ENCODE data around the gene VCP. TPM values are rescaled to one million over a fixed set of nuclear protein-coding genes. Genes with fewer than 3 reads are reported as not detected.

VCP gene
- total RNA-seq, 2 donors from 2014 or later = 161 to 180 TPM

DNA sequence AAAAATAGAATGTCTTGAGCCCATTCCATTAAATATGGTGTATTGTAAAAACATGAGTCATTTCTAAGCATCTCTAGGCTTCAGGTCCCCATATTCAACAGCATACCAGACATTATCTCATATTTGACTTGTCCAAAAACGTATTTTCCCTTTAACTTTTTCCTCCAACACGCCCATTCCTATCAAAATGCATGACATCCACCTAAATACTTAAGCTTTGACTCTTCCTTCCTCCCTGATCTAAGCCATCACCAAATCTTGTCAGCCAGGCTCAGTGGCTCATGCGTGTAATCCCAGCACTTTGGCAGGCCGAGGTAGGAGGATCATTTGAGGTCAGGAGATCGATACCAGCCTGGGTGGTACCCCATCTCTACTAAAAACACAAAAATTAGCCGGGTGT, 23.9 kb downstream of the VCP start:
- Histone ChIP-seq H3K36me3 (peaks cover 0 to 4% of the 10 kb centered on the region in 2 donors), H3K4me1 (replicated peaks) (no peaks in the 10 kb centered on the region), H3K4me3 (no peak overlapping the region), H3K9me3 (no peaks in the 10 kb centered on the region), H3K27ac (no peak overlapping the region), H3K27me3 (replicated peaks; ENCODE audit: insufficient read depth) (no peaks in the 10 kb centered on the region)
- no peak for DNase-seq (ENCODE audit: low spot score)
- WGBS = 95% methylated on average over 6 of the region's 6 CpGs
- intact Hi-C loops (cut with DNase I) = no loop called here
- TF ChIP-seq CTCF (IDR thresholded peaks at IDR 0.05) (no peak), POLR2A (IDR thresholded peaks at IDR 0.05) (no peak), POLR2AphosphoS5 (IDR thresholded peaks at IDR 0.05) (no peak)

DNA sequence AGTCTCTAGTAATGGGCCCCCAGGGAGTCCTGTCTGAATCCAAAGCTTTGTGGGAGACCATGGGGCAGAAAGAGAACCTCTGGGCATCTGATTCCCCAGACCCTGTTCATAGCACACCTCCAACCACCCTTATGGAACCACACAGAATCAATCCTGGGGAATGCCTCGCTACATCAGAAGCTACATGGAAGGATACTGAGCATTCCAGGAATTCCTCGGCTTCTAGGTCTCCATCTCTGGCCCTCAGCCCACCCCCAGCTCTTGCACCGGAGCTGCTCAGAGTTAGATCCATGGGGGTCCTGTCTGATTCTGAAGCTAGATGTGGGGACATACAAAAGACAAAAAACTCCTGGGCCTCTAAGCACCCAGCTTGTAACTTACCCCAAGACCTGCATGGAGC, 28.4 kb downstream of the VCP start:
- DNase-seq (ENCODE audit: low spot score) = no peak
- no peak for TF ChIP-seq POLR2A (IDR thresholded peaks at IDR 0.05)
- TF ChIP-seq CTCF (IDR thresholded peaks at IDR 0.05) = no peak
- no peak for TF ChIP-seq POLR2AphosphoS5 (IDR thresholded peaks at IDR 0.05)
- H3K27me3 ChIP-seq (replicated peaks; ENCODE audit: insufficient read depth) = no peaks in the 10 kb centered on the region
- whole genome bisulfite sequencing = 86% methylated on average over 3 of the region's 3 CpGs
- H3K4me3 ChIP-seq = no peak overlapping the region
- no peak overlapping the region for H3K27ac ChIP-seq
- H3K36me3 ChIP-seq = peaks cover 0 to 4% of the 10 kb centered on the region in 2 donors
- intact Hi-C loops (cut with DNase I) = no loop called here
- H3K4me1 ChIP-seq (replicated peaks) = no peaks in the 10 kb centered on the region
- H3K9me3 ChIP-seq = no peaks in the 10 kb centered on the region

- Histone ChIP-seq H3K36me3 (peaks cover 0 to 4% of the 10 kb centered on the region in 2 donors), H3K9me3 (no peaks in the 10 kb centered on the region), H3K27ac (no peak overlapping the region), H3K27me3 (replicated peaks; ENCODE audit: insufficient read depth) (no peaks in the 10 kb centered on the region), H3K4me3 (no peak overlapping the region), H3K4me1 (replicated peaks) (no peaks in the 10 kb centered on the region)
- 91% methylated on average over 6 of the region's 6 CpGs for WGBS
- intact Hi-C loops (cut with DNase I) = no loop called here
- TF ChIP-seq CTCF (IDR thresholded peaks at IDR 0.05) = no peak
- no peak for TF ChIP-seq POLR2AphosphoS5 (IDR thresholded peaks at IDR 0.05)
- no peak for TF ChIP-seq POLR2A (IDR thresholded peaks at IDR 0.05)
- no peak for DNase-seq (ENCODE audit: low spot score)
Observed at GRCh38 chr9:35042891-35043545, 29.4 kb downstream of the VCP start.

- no peak overlapping the region for H3K4me3 ChIP-seq
- no peak for TF ChIP-seq POLR2A (IDR thresholded peaks at IDR 0.05)
- H3K27ac ChIP-seq = no peak overlapping the region
- intact Hi-C loops (cut with DNase I) = no loop called here
- no peak for DNase-seq (ENCODE audit: low spot score)
- H3K36me3 ChIP-seq = peaks cover 0 to 4% of the 10 kb centered on the region in 2 donors
- WGBS = 87% methylated on average over 3 of the region's 3 CpGs
- H3K4me1 ChIP-seq (replicated peaks) = no peaks in the 10 kb centered on the region
- H3K9me3 ChIP-seq = no peaks in the 10 kb centered on the region
- H3K27me3 ChIP-seq (replicated peaks; ENCODE audit: insufficient read depth) = no peaks in the 10 kb centered on the region
Observed at GRCh38 chr9:35042081-35042604, 30.3 kb downstream of the VCP start.

GRCh38 chr9:35035851-35036701, 36.3 kb downstream of the VCP start:
- DNase-seq (ENCODE audit: low spot score) = no peak
- Histone ChIP-seq H3K4me3 (peak overlapping the region in 1 of 2 donors; percentile 2), H3K36me3 (no peaks in the 10 kb centered on the region), H3K27ac (no peak overlapping the region), H3K4me1 (replicated peaks) (no peaks in the 10 kb centered on the region), H3K27me3 (replicated peaks; ENCODE audit: insufficient read depth) (no peaks in the 10 kb centered on the region), H3K9me3 (no peaks in the 10 kb centered on the region)
- 48% methylated on average over 45 of the region's 48 CpGs for WGBS
- TF ChIP-seq POLR2A (IDR thresholded peaks at IDR 0.05) (no peak), CTCF (IDR thresholded peaks at IDR 0.05) (no peak), POLR2AphosphoS5 (IDR thresholded peaks at IDR 0.05) (no peak)
- intact Hi-C loops (cut with DNase I) = no loop called here
